KMS-11 (cell line): Measurements from ENCODE around the gene FEN1.

Source experiments
- H2AFZ ChIP-seq: fragments of 200-600 bp; sonication (generic); 2 replicates; pipeline ENCODE4 v1.6.1; 2016; ENCODE audit warnings: antibody characterized with exemption, mixed run types, low read depth
- H3K27ac ChIP-seq: fragments of 200-600 bp; sonication (generic); 2 replicates; pipeline ENCODE4 v1.6.1; 2016; ENCODE audit warnings: mild to moderate bottlenecking, mixed run types
- H3K27me3 ChIP-seq: fragments of 200-600 bp; sonication (generic); 2 replicates; pipeline ENCODE4 v1.6.1; 2017; ENCODE audit warnings: mild to moderate bottlenecking, low read depth, mixed run types, moderate library complexity; ENCODE audit not compliant: insufficient read depth
- H3K36me3 ChIP-seq: fragments of 200-600 bp; sonication (generic); 2 replicates; pipeline ENCODE4 v1.6.1; 2017; ENCODE audit warnings: mild to moderate bottlenecking, mixed run types; ENCODE audit not compliant: insufficient read depth
- H3K4me1 ChIP-seq: fragments of 200-600 bp; sonication (generic); 2 replicates; pipeline ENCODE4 v1.6.1; 2016; ENCODE audit warnings: mild to moderate bottlenecking, low read depth, mixed run types; ENCODE audit not compliant: poor library complexity, severe bottlenecking
- H3K4me2 ChIP-seq: fragments of 200-600 bp; sonication (generic); 2 replicates; pipeline ENCODE4 v1.7.0; 2016; ENCODE audit warnings: mild to moderate bottlenecking, mixed run types
- H3K4me3 ChIP-seq: fragments of 200-600 bp; sonication (generic); IDR thresholded peaks from 2 replicates; pipeline ENCODE4 v1.6.1; 2017; ENCODE audit warnings: low read depth, low read length, mixed read lengths; ENCODE audit not compliant: insufficient read depth
- H3K79me2 ChIP-seq: fragments of 200-600 bp; sonication (generic); 2 replicates; pipeline ENCODE4 v1.6.1; 2016; ENCODE audit warnings: low read depth, mixed run types; ENCODE audit not compliant: insufficient read depth
- H3K9ac ChIP-seq: fragments of 200-600 bp; sonication (generic); 2 replicates; pipeline ENCODE4 v1.6.1; 2016; ENCODE audit warnings: mild to moderate bottlenecking, mixed run types
- H4K20me1 ChIP-seq: fragments of 200-600 bp; sonication (generic); 2 replicates; pipeline ENCODE4 v1.6.1; 2016; ENCODE audit warnings: mild to moderate bottlenecking, mixed run types; ENCODE audit not compliant: insufficient read depth
- CTCF ChIP-seq: fragments of 200-600 bp; sonication (generic); conservative IDR thresholded peaks from 2 replicates; pipeline ENCODE4 v1.6.1; 2017; ENCODE audit warnings: low read depth, mild to moderate bottlenecking, antibody characterized with exemption, low read length, moderate library complexity, mixed read lengths

The FEN1 gene

GRCh38 chr11:61792310-61793082 lies at the start of gene FEN1, which contains the start of gene TMEM258:
Gene FEN1 (plus strand): TSS chr11:61792911. CDS start chr11:61795362, 2,451 bp downstream.
Gene TMEM258 (minus strand): TSS chr11:61792599. CDS start chr11:61792558, 41 bp downstream.
- peak within 1 kb of the TSS; percentile 74 for H2AFZ ChIP-seq
- H4K20me1 ChIP-seq, result peaks cover 2% of the 10 kb centered on the region; the same call in 1 of the 2 replicates
- peak within 1 kb of the TSS; percentile 58 for H3K4me2 ChIP-seq
- H3K4me3 ChIP-seq, result no peak within 1 kb of the TSS
- TF ChIP-seq CTCF, result 0 out of 2 replicates have a peak, but pooled peaks have one; percentile 27
- no peaks in the 10 kb centered on the region for H3K27me3 ChIP-seq
- peaks cover 64% of the 10 kb centered on the region for H3K79me2 ChIP-seq
- peaks cover 6% of the 10 kb centered on the region; the same call in 1 of the 2 replicates for H3K36me3 ChIP-seq
- H3K4me1 ChIP-seq, result peaks cover 32% of the 10 kb centered on the region
- peak within 1 kb of the TSS; percentile 79 for H3K27ac ChIP-seq
- H3K9ac ChIP-seq, result peak within 1 kb of the TSS; percentile 88

- Histone ChIP-seq H3K27me3 (peaks cover 8% of the 10 kb centered on the region; the same call in 1 of the 2 replicates), H4K20me1 (no peaks in the 10 kb centered on the region), H3K9ac (no peak overlapping the region), H3K27ac (no peak overlapping the region), H3K36me3 (no peaks in the 10 kb centered on the region), H2AFZ (no peak overlapping the region), H3K4me2 (no peak overlapping the region), H3K4me1 (no peaks in the 10 kb centered on the region), H3K4me3 (no peak overlapping the region), H3K79me2 (no peaks in the 10 kb centered on the region)
- TF ChIP-seq CTCF, result no peak
These were observed 49.1 kb upstream of the FEN1 start for GRCh38 chr11:61743486-61744095.

GRCh38 chr11:61744181-61744580 lies 48.5 kb upstream of the FEN1 start:
- Histone ChIP-seq H3K4me1 (no peaks in the 10 kb centered on the region), H3K27me3 (peaks cover 8% of the 10 kb centered on the region; the same call in 1 of the 2 replicates), H3K4me3 (no peak overlapping the region), H3K79me2 (no peaks in the 10 kb centered on the region), H3K9ac (no peak overlapping the region), H3K36me3 (no peaks in the 10 kb centered on the region), H2AFZ (no peak overlapping the region), H3K4me2 (no peak overlapping the region), H4K20me1 (no peaks in the 10 kb centered on the region), H3K27ac (no peak overlapping the region)
- TF ChIP-seq CTCF, result no peak

GRCh38 chr11:61744609-61745156 lies 48.0 kb upstream of the FEN1 start:
- Histone ChIP-seq H4K20me1 (no peaks in the 10 kb centered on the region), H3K79me2 (no peaks in the 10 kb centered on the region), H3K27me3 (peaks cover 8% of the 10 kb centered on the region; the same call in 1 of the 2 replicates), H3K27ac (no peak overlapping the region), H3K4me3 (no peak overlapping the region), H3K9ac (no peak overlapping the region), H2AFZ (no peak overlapping the region), H3K4me1 (no peaks in the 10 kb centered on the region), H3K36me3 (no peaks in the 10 kb centered on the region), H3K4me2 (no peak overlapping the region)
- no peak for TF ChIP-seq CTCF
